K562 (cell line): Measurements from ENCODE around the gene YPEL1. TPM values are rescaled to one million over a fixed set of nuclear protein-coding genes. Genes with fewer than 3 reads are reported as not detected.

Experiments used
- CEBPG ChIP-seq, 3 experiments: fragments of 200-800 bp in 1 of 3; sonication (Bioruptor generic) in 1 of 3; sonication (generic) in 1 of 3; formaldehyde crosslinking in 1 of 3; IDR thresholded peaks in 2 of 3; conservative IDR thresholded peaks in 1 of 3; 2 replicates each; pipeline versions ENCODE4 v1.6.1 to v1.8.0; 2016 to 2022; ENCODE audit warnings: missing compliant biosample characterization in 2 of 3, missing genetic modification characterization in 2 of 3, mild to moderate bottlenecking in 1 of 3, missing genetic modification reagents in 1 of 3
- FOSL1 ChIP-seq: fragments of 200-800 bp; sonication (Bioruptor generic); conservative IDR thresholded peaks from 2 replicates; pipeline ENCODE4 v1.6.1; 2016; ENCODE audit warnings: missing genetic modification characterization, missing compliant biosample characterization
- FOXJ2 ChIP-seq: fragments of 200-800 bp; sonication (Bioruptor generic); IDR thresholded peaks from 2 replicates; pipeline ENCODE4 v1.6.1; 2016; ENCODE audit warnings: missing genetic modification characterization, missing compliant biosample characterization
- HMGN3 ChIP-seq: IDR thresholded peaks from 2 replicates; pipeline ENCODE4 v1.6.1; 2011; ENCODE audit warnings: borderline replicate concordance, low read depth, mild to moderate bottlenecking, mixed read lengths, low read length; ENCODE audit not compliant: insufficient read length; ENCODE audit errors: extremely low read depth
- PRMT5 ChIP-seq: sonication (generic); formaldehyde crosslinking; IDR thresholded peaks from 2 replicates; pipeline ENCODE4 v1.5.0; 2020; ENCODE audit warnings: missing genetic modification reagents
- RBBP5 ChIP-seq: fragments of 200-600 bp; sonication (generic); IDR thresholded peaks from 2 replicates; pipeline ENCODE4 v1.6.1; 2012; ENCODE audit warnings: borderline replicate concordance, mild to moderate bottlenecking, low read length, control low read depth, inconsistent platforms; ENCODE audit not compliant: insufficient read depth, poor library complexity, severe bottlenecking
- RHOXF2B ChIP-seq: fragments of 250-450 bp; sonication (Bioruptor Pico); conservative IDR thresholded peaks from 2 replicates; pipeline ENCODE4 v1.5.1; 2021
- SAFB ChIP-seq: fragments of 200-400 bp; formaldehyde crosslinking; IDR thresholded peaks from 2 replicates; pipeline ENCODE4 v1.6.1; 2017; ENCODE audit warnings: low read depth, low read length, borderline replicate concordance
- SMAD1 ChIP-seq: fragments of 150-350 bp; IDR thresholded peaks from 2 replicates; pipeline ENCODE4 v1.6.1; 2014; ENCODE audit warnings: low read length, low read depth; ENCODE audit not compliant: partially characterized antibody
- ZKSCAN8 ChIP-seq: fragments of 200-800 bp; sonication (Bioruptor generic); IDR thresholded peaks from 2 replicates; pipeline ENCODE4 v1.6.1; 2016; ENCODE audit warnings: missing genetic modification characterization, missing compliant biosample characterization
- ZNF384 ChIP-seq: IDR thresholded peaks from 2 replicates; pipeline ENCODE4 v1.6.1; 2012; ENCODE audit warnings: low read depth, low read length, improper control_type of control experiment
- ZNF436 ChIP-seq: fragments of 250-450, 450-650 bp; sonication (Bioruptor Pico); formaldehyde crosslinking; IDR thresholded peaks from 2 replicates; pipeline ENCODE4 v1.7.0; 2020; ENCODE audit warnings: mild to moderate bottlenecking
- polyA plus RNA-seq, 8 experiments: library from polyadenylated mRNA; depleted of rRNA in 4 of 8; stranded (reverse) in 5 of 8; unstranded in 3 of 8; fragments of >200 nt; fragmentation: Nextera tagmentation in 2 of 8; fragmentation: Illumina TruSeq in 1 of 8; extraction: Ambion mirVana in 2 of 8; extraction: Trizol in 1 of 8; gene quantifications; 2 replicates each; pipeline versions ENCODE4 v1.2.1 to v1.2.3, GENCODE V29; 2011 to 2014; ENCODE audit warnings: inconsistent platforms in 1 of 8, missing spikeins in 1 of 8
- total RNA-seq, 7 experiments: library from RNA; depleted of rRNA in 6 of 7; stranded (reverse); fragments of >200 nt in 6 of 7; fragmentation: Illumina TruSeq in 2 of 7; extraction: Trizol in 2 of 7; gene quantifications; 2 replicates each; pipeline versions ENCODE4 v1.2.1 to v1.2.3, GENCODE V29; 2011 to 2021; ENCODE audit warnings: low replicate concordance in 1 of 7
- TF ChIP-seq, protein P1 (sequence below): fragments of 250-450 bp; sonication (Bioruptor Pico); IDR thresholded peaks from 2 replicates; pipeline ENCODE4 v1.5.0; 2021
- TF ChIP-seq, protein P2 (sequence below): fragments of 250-450 bp; sonication (Bioruptor Pico); IDR thresholded peaks from 2 replicates; pipeline ENCODE4 v1.4.0; 2020; ENCODE audit warnings: mild to moderate bottlenecking, moderate library complexity
- TF ChIP-seq, protein P3 (sequence below), 2 experiments: fragments of 450-650 bp in 1 of 2; sonication (generic) in 1 of 2; formaldehyde crosslinking in 1 of 2; IDR thresholded peaks in 1 of 2; conservative IDR thresholded peaks in 1 of 2; 2 replicates each; pipeline versions ENCODE4 v1.6.1 to v1.8.1; 2016 to 2023; ENCODE audit warnings: mild to moderate bottlenecking in 2 of 2, moderate library complexity in 2 of 2, inconsistent platforms in 1 of 2, missing genetic modification reagents in 1 of 2
- TF ChIP-seq, protein P4 (sequence below): fragments of 250-450 bp; sonication (Bioruptor Pico); IDR thresholded peaks from 2 replicates; pipeline ENCODE4 v1.9.0; 2021; ENCODE audit warnings: mild to moderate bottlenecking, inconsistent platforms
- TF ChIP-seq, protein P5 (sequence below): sonication (generic); formaldehyde crosslinking; IDR thresholded peaks from 2 replicates; pipeline ENCODE4 v1.8.1; 2022; ENCODE audit warnings: missing genetic modification reagents
- TF ChIP-seq, protein P6 (sequence below): fragments of 250-450 bp; sonication (Bioruptor Pico); IDR thresholded peaks from 2 replicates; pipeline ENCODE4 v1.6.1; 2021; ENCODE audit warnings: mild to moderate bottlenecking

The YPEL1 gene
- total and polyA plus RNA-seq, 9 of the 15 experiments (the other 6 are each of a cell fraction or from before 2014, with no cell fraction given): 0.07 to 2.2 (median 0.46) TPM

DNA sequence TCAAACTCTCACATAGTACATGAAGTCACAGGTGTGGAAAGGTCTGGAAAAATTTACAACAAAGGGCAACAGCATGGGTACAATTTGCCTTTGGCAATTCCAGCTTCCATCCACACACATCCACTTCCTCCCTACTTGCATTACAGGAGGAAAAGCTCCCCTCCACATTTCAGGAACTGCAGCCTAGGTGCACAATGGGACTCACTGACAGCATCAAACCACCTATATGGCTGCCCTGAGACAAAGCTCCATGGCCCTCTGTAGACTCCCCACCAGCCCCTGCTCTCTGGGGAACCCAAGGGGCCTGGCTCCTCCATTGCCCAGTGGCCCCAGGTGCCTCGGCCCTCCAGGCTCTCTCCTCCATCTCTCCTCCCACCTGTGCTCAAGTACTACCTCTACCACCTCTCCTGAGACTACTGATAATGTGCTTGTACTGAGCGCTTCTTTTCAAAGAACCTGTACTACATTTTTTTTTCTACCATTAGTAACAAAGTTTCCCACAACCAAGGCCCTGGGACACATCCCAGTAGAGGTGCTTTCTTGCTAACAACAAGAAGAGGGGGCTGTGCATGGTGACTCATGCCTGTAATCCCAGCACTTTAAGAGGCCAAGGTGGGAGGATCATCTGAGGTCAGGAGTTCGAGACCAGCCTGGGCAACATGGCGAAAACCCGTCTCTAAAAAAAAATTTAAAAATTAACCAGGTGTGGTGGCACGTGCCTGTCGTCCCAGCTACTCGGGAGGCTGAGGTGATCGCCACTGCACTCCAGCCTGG, 4.9 kb downstream of the YPEL1 start (continued):
- TF ChIP-seq, protein P1, sequence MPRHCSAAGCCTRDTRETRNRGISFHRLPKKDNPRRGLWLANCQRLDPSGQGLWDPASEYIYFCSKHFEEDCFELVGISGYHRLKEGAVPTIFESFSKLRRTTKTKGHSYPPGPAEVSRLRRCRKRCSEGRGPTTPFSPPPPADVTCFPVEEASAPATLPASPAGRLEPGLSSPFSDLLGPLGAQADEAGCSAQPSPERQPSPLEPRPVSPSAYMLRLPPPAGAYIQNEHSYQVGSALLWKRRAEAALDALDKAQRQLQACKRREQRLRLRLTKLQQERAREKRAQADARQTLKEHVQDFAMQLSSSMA (CRISPR knock-in tag): no peak
- TF ChIP-seq, protein P2, sequence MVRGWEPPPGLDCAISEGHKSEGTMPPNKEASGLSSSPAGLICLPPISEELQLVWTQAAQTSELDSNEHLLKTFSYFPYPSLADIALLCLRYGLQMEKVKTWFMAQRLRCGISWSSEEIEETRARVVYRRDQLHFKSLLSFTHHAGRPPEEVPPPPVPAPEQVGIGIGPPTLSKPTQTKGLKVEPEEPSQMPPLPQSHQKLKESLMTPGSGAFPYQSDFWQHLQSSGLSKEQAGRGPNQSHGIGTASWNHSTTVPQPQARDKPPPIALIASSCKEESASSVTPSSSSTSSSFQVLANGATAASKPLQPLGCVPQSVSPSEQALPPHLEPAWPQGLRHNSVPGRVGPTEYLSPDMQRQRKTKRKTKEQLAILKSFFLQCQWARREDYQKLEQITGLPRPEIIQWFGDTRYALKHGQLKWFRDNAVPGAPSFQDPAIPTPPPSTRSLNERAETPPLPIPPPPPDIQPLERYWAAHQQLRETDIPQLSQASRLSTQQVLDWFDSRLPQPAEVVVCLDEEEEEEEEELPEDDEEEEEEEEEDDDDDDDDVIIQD (CRISPR knock-in tag): no peak
- TF ChIP-seq HMGN3 (no peak), SMAD1 (no peak), CEBPG (CRISPR knock-in tag; IDR thresholded peaks at IDR 0.05) (no peak), CEBPG (tag; conservative IDR thresholded peaks at IDR 0.05 in 1 of 2, IDR thresholded peaks at IDR 0.05 in 1 of 2) (no peak), RBBP5 (no peak), ZNF436 (CRISPR knock-in tag) (no peak), ZNF384 (peak; percentile 49; the same call in 1 of the 2 replicates), FOXJ2 (tag) (no peak), ZKSCAN8 (CRISPR knock-in tag) (no peak), FOSL1 (tag) (no peak), PRMT5 (no peak), SAFB (no peak), RHOXF2B (no peak)
- TF ChIP-seq, protein P3, sequence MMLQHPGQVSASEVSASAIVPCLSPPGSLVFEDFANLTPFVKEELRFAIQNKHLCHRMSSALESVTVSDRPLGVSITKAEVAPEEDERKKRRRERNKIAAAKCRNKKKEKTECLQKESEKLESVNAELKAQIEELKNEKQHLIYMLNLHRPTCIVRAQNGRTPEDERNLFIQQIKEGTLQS (IDR thresholded peaks at IDR 0.05): no peak
- TF ChIP-seq, protein P3 (CRISPR knock-in tag; conservative IDR thresholded peaks at IDR 0.05): 0 out of 2 replicates have a peak, but pooled peaks have one; percentile 24
- TF ChIP-seq, protein P4, sequence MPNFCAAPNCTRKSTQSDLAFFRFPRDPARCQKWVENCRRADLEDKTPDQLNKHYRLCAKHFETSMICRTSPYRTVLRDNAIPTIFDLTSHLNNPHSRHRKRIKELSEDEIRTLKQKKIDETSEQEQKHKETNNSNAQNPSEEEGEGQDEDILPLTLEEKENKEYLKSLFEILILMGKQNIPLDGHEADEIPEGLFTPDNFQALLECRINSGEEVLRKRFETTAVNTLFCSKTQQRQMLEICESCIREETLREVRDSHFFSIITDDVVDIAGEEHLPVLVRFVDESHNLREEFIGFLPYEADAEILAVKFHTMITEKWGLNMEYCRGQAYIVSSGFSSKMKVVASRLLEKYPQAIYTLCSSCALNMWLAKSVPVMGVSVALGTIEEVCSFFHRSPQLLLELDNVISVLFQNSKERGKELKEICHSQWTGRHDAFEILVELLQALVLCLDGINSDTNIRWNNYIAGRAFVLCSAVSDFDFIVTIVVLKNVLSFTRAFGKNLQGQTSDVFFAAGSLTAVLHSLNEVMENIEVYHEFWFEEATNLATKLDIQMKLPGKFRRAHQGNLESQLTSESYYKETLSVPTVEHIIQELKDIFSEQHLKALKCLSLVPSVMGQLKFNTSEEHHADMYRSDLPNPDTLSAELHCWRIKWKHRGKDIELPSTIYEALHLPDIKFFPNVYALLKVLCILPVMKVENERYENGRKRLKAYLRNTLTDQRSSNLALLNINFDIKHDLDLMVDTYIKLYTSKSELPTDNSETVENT (CRISPR knock-in tag): no peak
- TF ChIP-seq, protein P5, sequence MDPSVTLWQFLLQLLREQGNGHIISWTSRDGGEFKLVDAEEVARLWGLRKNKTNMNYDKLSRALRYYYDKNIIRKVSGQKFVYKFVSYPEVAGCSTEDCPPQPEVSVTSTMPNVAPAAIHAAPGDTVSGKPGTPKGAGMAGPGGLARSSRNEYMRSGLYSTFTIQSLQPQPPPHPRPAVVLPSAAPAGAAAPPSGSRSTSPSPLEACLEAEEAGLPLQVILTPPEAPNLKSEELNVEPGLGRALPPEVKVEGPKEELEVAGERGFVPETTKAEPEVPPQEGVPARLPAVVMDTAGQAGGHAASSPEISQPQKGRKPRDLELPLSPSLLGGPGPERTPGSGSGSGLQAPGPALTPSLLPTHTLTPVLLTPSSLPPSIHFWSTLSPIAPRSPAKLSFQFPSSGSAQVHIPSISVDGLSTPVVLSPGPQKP (CRISPR knock-in tag): no peak
- TF ChIP-seq, protein P6, sequence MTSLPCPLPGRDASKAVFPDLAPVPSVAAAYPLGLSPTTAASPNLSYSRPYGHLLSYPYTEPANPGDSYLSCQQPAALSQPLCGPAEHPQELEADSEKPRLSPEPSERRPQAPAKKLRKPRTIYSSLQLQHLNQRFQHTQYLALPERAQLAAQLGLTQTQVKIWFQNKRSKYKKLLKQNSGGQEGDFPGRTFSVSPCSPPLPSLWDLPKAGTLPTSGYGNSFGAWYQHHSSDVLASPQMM (CRISPR knock-in tag): no peak
